Glutamatergic neuron (in vitro differentiated cells): ENCODE results near the gene SLC13A2. TPM values are rescaled to one million over a fixed set of nuclear protein-coding genes. Genes with fewer than 3 reads are reported as not detected.
"Not testable (repeated sequence)": the region's sequence is repeated elsewhere in the genome, so short reads cannot be mapped to it uniquely, and the experiment has no call there.

ENCODE experiments used
- DNase-seq: peaks from one replicate; pipeline ENCODE4 v3.0.0; 2022
- H3K27ac Mint-ChIP-seq: one replicate; pipeline ENCODE4 v1.8.0; 2020; ENCODE audit warnings: mild to moderate bottlenecking, mixed read lengths, inconsistent platforms; ENCODE audit not compliant: unreplicated experiment
- H3K27me3 Mint-ChIP-seq: one replicate; pipeline ENCODE4 v1.8.0; 2020; ENCODE audit warnings: mild to moderate bottlenecking, moderate library complexity, mixed read lengths, inconsistent platforms; ENCODE audit not compliant: unreplicated experiment
- H3K36me3 Mint-ChIP-seq: one replicate; pipeline ENCODE4 v1.8.0; 2020; ENCODE audit warnings: mild to moderate bottlenecking, mixed read lengths, inconsistent platforms; ENCODE audit not compliant: unreplicated experiment
- H3K4me1 Mint-ChIP-seq: one replicate; pipeline ENCODE4 v1.8.0; 2020; ENCODE audit warnings: mild to moderate bottlenecking, low read depth, mixed read lengths, inconsistent platforms; ENCODE audit not compliant: unreplicated experiment
- H3K4me3 Mint-ChIP-seq: one replicate; pipeline ENCODE4 v1.8.0; 2020; ENCODE audit warnings: mild to moderate bottlenecking, mixed read lengths, inconsistent platforms; ENCODE audit not compliant: unreplicated experiment
- H3K9me3 Mint-ChIP-seq: one replicate; pipeline ENCODE4 v1.8.0; 2020; ENCODE audit warnings: mild to moderate bottlenecking, moderate library complexity, mixed read lengths, inconsistent platforms; ENCODE audit not compliant: unreplicated experiment
- total RNA-seq: library from RNA; stranded (reverse); fragmentation: NEBNext Ultra II Directional; extraction: Animal tissue kit (Norgen Biotek cat#: 25700); gene quantifications from one replicate; pipeline ENCODE4 v1.2.1, GENCODE V29; 2021; ENCODE audit not compliant: unreplicated experiment
- TF ChIP-seq, protein P1 (sequence below): fragments of 200-600 bp; sonication (generic); IDR thresholded peaks from one replicate; pipeline ENCODE4 v1.5.0; 2021; ENCODE audit not compliant: partially characterized antibody, unreplicated experiment

SLC13A2 gene
- total RNA-seq, 1 donor from 2014 or later = not detected

DNA sequence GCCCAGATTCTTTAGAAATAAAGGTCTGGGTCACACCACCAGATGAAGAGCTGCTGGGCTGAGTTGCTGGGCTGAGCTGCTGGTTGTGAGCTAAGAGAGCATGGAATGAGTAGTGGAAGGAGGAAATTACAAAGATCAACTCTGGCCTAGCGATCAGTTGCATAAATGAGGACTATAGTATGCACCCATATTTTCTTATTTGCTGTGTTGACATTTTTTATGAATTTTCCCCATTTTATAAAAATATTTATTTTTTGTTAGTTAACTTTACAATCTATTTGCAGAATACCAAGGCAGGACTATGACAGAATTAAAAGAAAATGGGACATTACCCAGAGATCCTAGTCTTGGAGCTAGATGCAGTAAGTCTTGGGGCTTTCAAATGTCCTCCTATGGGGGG is 23.6 kb upstream of the SLC13A2 start:
- Mint-ChIP-seq H3K9me3 (peaks cover 6% of the 10 kb centered on the region), H3K4me3 (no peak overlapping the region), H3K27ac (no peak overlapping the region), H3K27me3 (no peaks in the 10 kb centered on the region), H3K4me1 (no peaks in the 10 kb centered on the region), H3K36me3 (peaks cover 7% of the 10 kb centered on the region)
- DNase-seq = no peak
- TF ChIP-seq, protein P1, sequence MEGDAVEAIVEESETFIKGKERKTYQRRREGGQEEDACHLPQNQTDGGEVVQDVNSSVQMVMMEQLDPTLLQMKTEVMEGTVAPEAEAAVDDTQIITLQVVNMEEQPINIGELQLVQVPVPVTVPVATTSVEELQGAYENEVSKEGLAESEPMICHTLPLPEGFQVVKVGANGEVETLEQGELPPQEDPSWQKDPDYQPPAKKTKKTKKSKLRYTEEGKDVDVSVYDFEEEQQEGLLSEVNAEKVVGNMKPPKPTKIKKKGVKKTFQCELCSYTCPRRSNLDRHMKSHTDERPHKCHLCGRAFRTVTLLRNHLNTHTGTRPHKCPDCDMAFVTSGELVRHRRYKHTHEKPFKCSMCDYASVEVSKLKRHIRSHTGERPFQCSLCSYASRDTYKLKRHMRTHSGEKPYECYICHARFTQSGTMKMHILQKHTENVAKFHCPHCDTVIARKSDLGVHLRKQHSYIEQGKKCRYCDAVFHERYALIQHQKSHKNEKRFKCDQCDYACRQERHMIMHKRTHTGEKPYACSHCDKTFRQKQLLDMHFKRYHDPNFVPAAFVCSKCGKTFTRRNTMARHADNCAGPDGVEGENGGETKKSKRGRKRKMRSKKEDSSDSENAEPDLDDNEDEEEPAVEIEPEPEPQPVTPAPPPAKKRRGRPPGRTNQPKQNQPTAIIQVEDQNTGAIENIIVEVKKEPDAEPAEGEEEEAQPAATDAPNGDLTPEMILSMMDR = no peak

DNA sequence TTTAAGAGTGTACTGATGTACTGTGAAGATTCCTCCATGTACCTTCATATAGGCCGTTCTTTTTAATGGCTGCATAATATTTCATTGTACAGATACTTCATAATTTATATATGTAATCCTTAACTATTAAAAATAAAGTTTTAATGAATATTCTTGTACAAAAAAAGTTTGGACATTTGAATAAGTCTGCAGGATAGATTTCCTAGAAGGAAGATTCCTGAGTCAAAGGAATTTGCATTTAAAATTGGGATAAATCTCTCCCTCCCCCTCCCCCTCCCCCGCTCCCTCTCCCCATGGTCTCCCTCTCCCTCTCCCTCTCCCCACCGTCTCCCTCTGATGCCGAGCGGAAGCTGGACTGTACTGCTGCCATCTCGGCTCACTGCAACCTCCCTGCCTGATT is 15.6 kb upstream of the SLC13A2 start:
- DNase-seq = no peak
- H3K36me3 Mint-ChIP-seq = peaks cover 2% of the 10 kb centered on the region
- TF ChIP-seq, protein P1 = no peak

DNA sequence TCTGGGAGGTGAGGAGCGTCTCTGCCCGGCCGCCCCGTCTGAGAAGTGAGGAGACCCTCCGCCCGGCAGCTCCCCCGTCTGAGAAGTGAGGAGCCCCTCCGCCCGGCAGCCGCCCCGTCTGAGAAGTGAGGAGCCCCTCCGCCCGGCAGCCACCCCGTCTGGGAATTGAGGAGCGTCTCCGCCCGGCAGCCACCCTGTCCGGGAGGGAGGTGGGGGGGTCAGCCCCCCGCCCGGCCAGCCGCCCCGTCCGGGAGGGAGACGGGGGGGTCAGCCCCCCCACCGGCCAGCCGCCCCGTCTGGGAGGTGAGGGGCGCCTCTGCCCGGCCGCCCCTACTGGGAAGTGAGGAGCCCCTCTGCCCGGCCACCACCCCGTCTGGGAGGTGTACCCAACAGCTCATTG is 14.6 kb upstream of the SLC13A2 start:
- not testable (repeated sequence) for DNase-seq, H3K4me1 Mint-ChIP-seq, H3K27ac Mint-ChIP-seq, H3K9me3 Mint-ChIP-seq, H3K4me3 Mint-ChIP-seq, H3K27me3 Mint-ChIP-seq, H3K36me3 Mint-ChIP-seq

More for the DNA sequence above, 15.6 kb upstream of the SLC13A2 start:
- Mint-ChIP-seq H3K4me3 (no peak overlapping the region), H3K4me1 (no peaks in the 10 kb centered on the region), H3K9me3 (peaks cover 5% of the 10 kb centered on the region), H3K27me3 (peaks cover 2% of the 10 kb centered on the region), H3K27ac (no peak overlapping the region)

DNA sequence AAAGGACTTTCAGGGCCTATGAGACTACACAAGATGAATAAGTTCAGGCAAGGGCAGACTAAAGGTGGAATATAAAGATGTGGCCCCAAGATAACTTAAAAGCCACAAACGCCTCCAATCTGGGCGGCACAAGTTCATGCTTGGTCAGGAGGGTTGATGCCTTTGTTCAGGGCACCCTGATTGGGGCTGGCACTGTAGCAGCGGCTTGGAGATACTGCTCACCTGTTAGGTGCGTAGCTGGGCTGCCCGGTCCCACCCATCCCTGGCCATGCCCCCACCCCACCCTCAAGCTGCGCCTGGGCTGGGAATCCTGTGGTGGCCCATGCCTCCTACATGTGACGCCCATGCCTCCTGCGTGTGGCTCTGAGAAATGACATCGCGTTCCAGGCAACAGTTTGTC is 12.5 kb upstream of the SLC13A2 start:
- peaks cover 5% of the 10 kb centered on the region for H3K9me3 Mint-ChIP-seq
- TF ChIP-seq, protein P1 = no peak
- peaks cover 2% of the 10 kb centered on the region for H3K27me3 Mint-ChIP-seq
- no peaks in the 10 kb centered on the region for H3K36me3 Mint-ChIP-seq
- H3K4me1 Mint-ChIP-seq = peaks cover 4% of the 10 kb centered on the region
- H3K4me3 Mint-ChIP-seq = no peak overlapping the region
- no peak overlapping the region for H3K27ac Mint-ChIP-seq
- DNase-seq = no peak

DNA sequence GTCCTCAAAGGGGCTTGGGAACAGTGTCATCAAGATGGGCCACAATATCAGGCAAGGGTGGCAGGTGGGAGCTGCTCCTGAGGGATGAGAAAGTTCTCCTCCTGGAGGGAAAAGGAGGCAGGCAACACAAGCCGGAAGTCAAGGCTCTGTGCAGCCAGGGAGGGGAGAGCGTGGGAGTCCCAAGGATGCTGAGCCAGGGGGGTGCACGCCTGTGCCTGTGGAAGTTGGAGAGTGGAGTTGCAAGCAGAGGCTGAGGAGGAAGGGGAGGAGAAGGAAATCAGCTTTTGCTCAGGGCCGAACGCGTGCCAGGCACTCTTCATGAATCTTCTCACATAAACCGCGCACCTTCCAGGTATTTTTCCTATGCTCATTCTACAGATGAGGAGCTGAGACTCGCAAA is 7.4 kb upstream of the SLC13A2 start:
- peaks cover 7% of the 10 kb centered on the region for H3K4me1 Mint-ChIP-seq
- no peak overlapping the region for H3K27ac Mint-ChIP-seq
- DNase-seq = no peak
- no peaks in the 10 kb centered on the region for H3K9me3 Mint-ChIP-seq
- H3K36me3 Mint-ChIP-seq = no peaks in the 10 kb centered on the region
- TF ChIP-seq, protein P1 = no peak
- H3K27me3 Mint-ChIP-seq = peaks cover 4% of the 10 kb centered on the region
- H3K4me3 Mint-ChIP-seq = no peak overlapping the region

DNA sequence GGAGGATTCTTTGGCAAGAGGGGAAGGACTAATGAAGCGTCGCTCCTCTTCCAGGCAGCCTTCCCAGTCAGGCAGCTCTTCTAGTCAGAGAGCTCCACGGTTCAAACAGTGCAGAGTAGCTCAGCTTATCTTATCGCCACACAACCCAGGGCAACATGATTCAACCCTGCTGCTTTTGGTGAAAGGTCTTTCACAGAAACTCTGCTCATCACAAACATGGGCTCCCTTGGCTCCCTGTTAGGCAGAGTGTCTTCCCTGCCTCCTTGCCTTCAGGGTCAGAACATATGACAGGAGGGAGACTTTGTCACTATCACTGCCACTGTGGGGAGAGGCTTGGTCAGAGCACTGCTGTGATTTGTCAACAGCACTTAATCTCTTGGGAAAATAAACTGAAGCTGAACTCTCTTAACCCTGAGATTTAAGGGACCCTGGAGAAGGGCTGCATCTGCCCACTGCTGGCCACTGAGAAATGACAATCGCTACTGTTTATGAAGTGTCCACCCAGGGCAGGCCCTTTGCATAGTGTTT is 6.9 kb upstream of the SLC13A2 start:
- Mint-ChIP-seq H3K4me3 (no peak overlapping the region), H3K27ac (no peak overlapping the region), H3K27me3 (peaks cover 5% of the 10 kb centered on the region), H3K36me3 (no peaks in the 10 kb centered on the region), H3K9me3 (no peaks in the 10 kb centered on the region), H3K4me1 (peaks cover 8% of the 10 kb centered on the region)
- TF ChIP-seq, protein P1 = no peak
- no peak for DNase-seq
